Lung (tissue), 12 donors: ENCODE results near the gene KRTAP22-1. TPM values are rescaled to one million over a fixed set of nuclear protein-coding genes. Genes with fewer than 3 reads are reported as not detected.

Source experiments
- ATAC-seq: fragments of 200-7000 bp; cut with Tn5 transposase; one replicate; pipeline ENCODE4 v1.9.1; 2020; ENCODE audit warnings: moderate number of reproducible peaks; ENCODE audit not compliant: insufficient read depth, low FRiP score
- DNase-seq, 3 donors: peaks; one replicate each; pipeline ENCODE4 v3.0.0-alpha.2; 2013 to 2017
- H3K27ac ChIP-seq, 2 donors: one replicate each; pipeline ENCODE4 v1.5.1; 2013; ENCODE audit warnings: mild to moderate bottlenecking in 2 of 2, moderate library complexity in 2 of 2, control low read depth in 1 of 2, inconsistent platforms in 1 of 2, low read depth in 1 of 2, low read length in 1 of 2
- H3K27me3 ChIP-seq, 3 donors: one replicate each; pipeline ENCODE4 v1.5.1; 2013; ENCODE audit warnings: low read length in 2 of 3; ENCODE audit not compliant: control insufficient read depth in 3 of 3, insufficient read depth in 3 of 3
- H3K36me3 ChIP-seq, 4 donors: one replicate each; pipeline ENCODE4 v1.5.1; 2013; ENCODE audit warnings: low read length in 4 of 4, mild to moderate bottlenecking in 1 of 4, moderate library complexity in 1 of 4; ENCODE audit not compliant: control insufficient read depth in 4 of 4, insufficient read depth in 4 of 4
- H3K4me1 ChIP-seq, 5 donors: one replicate each; pipeline ENCODE4 v1.5.1; 2013; ENCODE audit warnings: low read length in 5 of 5, mild to moderate bottlenecking in 2 of 5, moderate library complexity in 1 of 5; ENCODE audit not compliant: control insufficient read depth in 5 of 5, insufficient read depth in 5 of 5
- H3K4me3 ChIP-seq: one replicate; pipeline ENCODE4 v1.5.1; 2013; ENCODE audit warnings: mild to moderate bottlenecking, control low read depth, moderate library complexity
- H3K9ac ChIP-seq, 2 donors: one replicate each; pipeline ENCODE4 v1.5.1; 2013; ENCODE audit warnings: low read length in 2 of 2, control low read depth in 1 of 2; ENCODE audit not compliant: insufficient read depth in 1 of 2
- H3K9me3 ChIP-seq, 4 donors: one replicate each; pipeline ENCODE4 v1.5.1; 2013; ENCODE audit warnings: low read length in 3 of 4, mild to moderate bottlenecking in 1 of 4, moderate library complexity in 1 of 4; ENCODE audit not compliant: control insufficient read depth in 4 of 4, insufficient read depth in 3 of 4
- WGBS, 2 donors: extraction: QIAGEN DNeasy Blood & Tissue Kit; methylation state at CpG; one replicate each; pipeline ENCODE4 v1.1.7; 2013; 5-methylcytosine and 5-hydroxymethylcytosine counted together
- polyA plus RNA-seq, 2 donors: library from polyadenylated mRNA; stranded (reverse); fragments of 200-250 nt; gene quantifications; one replicate each; pipeline ENCODE4 v1.2.1, GENCODE V29; 2013
- total RNA-seq, 2 donors: library from RNA; depleted of rRNA in 1 of 2; stranded (reverse); fragments of >200 nt in 1 of 2; gene quantifications; one replicate each; pipeline ENCODE4 v1.2.1, GENCODE V29; 2014 to 2021
- TF ChIP-seq, protein P1 (sequence below): IDR thresholded peaks from 2 replicates; pipeline ENCODE4 v1.5.1; 2012; ENCODE audit warnings: mild to moderate bottlenecking; ENCODE audit errors: control extremely low read depth, extremely low read depth
- donor health status: control.
- donor health status: control.
- donor health status: Bipolar disorder and iron deficiency.
- donor health status: healthy.
- donor health status: DM: yes; HTN: yes; CAD: no.

KRTAP22-1 gene
- total and polyA plus RNA-seq, 4 donors: not detected

DNA sequence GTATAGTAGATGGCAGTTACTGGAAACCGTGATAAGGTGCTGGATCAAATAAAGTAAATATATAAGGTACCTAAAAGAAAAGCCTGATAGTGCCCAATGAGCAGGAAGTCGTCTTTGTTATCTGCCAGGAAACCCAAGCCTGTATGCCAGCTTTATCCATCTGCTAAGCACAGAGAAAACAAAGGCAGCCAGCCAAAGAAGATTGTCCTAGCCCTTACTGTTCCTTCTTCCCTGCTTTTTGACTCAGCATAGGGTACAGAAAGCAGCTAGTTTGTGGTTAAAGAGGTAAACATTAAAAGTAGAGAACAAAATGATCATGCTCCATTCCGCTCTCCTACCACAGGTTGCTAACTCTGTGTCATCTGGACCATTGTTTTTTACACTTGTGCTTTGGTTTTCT lies 20.8 kb upstream of the KRTAP22-1 start:
- Histone ChIP-seq H3K27ac (no peak overlapping the region), H3K4me3 (no peak overlapping the region), H3K4me1 (no peaks in the 10 kb centered on the region), H3K27me3 (no peaks in the 10 kb centered on the region), H3K9ac (no peak overlapping the region), H3K9me3 (no peaks in the 10 kb centered on the region), H3K36me3 (no peaks in the 10 kb centered on the region)
- TF ChIP-seq, protein P1, sequence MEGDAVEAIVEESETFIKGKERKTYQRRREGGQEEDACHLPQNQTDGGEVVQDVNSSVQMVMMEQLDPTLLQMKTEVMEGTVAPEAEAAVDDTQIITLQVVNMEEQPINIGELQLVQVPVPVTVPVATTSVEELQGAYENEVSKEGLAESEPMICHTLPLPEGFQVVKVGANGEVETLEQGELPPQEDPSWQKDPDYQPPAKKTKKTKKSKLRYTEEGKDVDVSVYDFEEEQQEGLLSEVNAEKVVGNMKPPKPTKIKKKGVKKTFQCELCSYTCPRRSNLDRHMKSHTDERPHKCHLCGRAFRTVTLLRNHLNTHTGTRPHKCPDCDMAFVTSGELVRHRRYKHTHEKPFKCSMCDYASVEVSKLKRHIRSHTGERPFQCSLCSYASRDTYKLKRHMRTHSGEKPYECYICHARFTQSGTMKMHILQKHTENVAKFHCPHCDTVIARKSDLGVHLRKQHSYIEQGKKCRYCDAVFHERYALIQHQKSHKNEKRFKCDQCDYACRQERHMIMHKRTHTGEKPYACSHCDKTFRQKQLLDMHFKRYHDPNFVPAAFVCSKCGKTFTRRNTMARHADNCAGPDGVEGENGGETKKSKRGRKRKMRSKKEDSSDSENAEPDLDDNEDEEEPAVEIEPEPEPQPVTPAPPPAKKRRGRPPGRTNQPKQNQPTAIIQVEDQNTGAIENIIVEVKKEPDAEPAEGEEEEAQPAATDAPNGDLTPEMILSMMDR: no peak
- WGBS, 2 donors: 49 to 57% methylated on average over 3 of the region's 3 CpGs
- no peak for ATAC-seq
- no peak for DNase-seq

DNA sequence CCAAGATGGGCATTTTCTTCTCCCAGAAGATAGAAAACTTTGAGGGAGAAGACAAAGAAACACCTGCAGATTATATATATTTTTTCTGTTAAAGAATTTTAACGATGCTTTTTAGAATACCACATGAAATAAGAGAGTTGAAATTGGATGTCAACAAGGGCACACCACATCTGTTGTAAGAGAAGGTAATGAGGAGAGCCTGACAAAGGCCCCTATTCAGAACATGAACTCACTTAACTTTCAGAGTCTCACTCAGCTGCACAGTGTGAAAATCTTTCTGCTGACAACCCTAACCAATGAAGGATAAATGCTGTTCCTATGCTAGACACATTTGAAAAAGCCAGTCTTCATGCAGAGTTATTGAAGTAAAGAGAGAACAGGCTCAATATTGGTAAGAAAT lies 18.0 kb upstream of the KRTAP22-1 start:
- TF ChIP-seq, protein P1: no peak
- WGBS, 2 donors: 68 to 85% methylated on average over 1 of the region's 1 CpG
- Histone ChIP-seq H3K4me1 (no peaks in the 10 kb centered on the region), H3K27me3 (no peaks in the 10 kb centered on the region), H3K9me3 (no peaks in the 10 kb centered on the region), H3K4me3 (no peak overlapping the region), H3K27ac (no peak overlapping the region), H3K9ac (no peak overlapping the region), H3K36me3 (no peaks in the 10 kb centered on the region)
- no peak for DNase-seq
- ATAC-seq: no peak

DNA sequence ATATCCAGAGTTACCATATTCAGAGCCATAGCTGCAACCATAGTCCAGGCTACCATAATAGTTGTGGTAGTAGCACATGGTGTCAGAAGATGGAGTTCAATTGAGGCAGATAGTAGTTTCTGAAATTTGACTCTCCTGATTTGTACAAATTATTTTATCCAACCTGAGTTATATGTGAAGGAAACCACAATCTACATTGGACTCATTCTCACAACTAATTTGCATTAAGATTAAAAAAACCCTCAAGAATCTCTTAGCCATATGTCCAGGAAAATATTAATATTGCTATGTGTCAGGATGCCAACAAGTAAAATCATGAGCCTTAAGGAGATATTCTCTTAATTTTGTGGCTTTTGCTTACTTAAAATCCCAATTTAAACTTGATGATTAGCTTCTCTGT lies 10.6 kb upstream of the KRTAP22-1 start, which contains the start of gene KRTAP22-2:
Gene KRTAP22-2 (minus strand): TSS at position 101 of the 400 bp plus-strand sequence.
- Histone ChIP-seq H3K36me3 (no peaks in the 10 kb centered on the region), H3K9ac (no peak within 1 kb of the TSS), H3K27me3 (no peaks in the 10 kb centered on the region), H3K4me1 (no peaks in the 10 kb centered on the region), H3K27ac (no peak within 1 kb of the TSS), H3K4me3 (no peak within 1 kb of the TSS), H3K9me3 (no peaks in the 10 kb centered on the region)
- TF ChIP-seq, protein P1: no peak
- ATAC-seq (no peak), DNase-seq (no peak)

DNA sequence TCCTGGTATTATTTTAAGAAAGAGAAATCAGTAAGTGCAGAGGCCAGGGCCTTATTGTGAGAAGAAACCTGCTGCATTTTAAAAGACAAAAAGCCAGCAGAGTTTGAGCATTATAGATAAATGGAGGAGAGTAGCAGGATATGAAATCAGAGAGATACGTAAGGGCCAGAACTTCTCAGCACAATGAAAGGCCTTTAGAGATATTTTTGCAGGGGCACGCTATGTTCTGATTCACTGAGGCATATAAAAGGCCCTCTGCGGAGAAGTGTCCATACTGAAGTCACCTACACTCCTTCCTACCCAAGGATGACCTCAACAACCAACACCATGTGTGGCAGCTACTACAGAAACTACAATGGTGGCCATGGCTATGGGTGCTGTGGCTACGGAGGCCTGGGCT lies 8.7 kb upstream of the KRTAP22-1 start, which contains the start of gene KRTAP6-3:
Gene KRTAP6-3 (plus strand): TSS at position 301 of the 400 bp plus-strand sequence. CDS start 6 bp downstream, at position 307.
- no peak within 1 kb of the TSS for H3K4me3 ChIP-seq
- H3K27ac ChIP-seq: no peak within 1 kb of the TSS
- DNase-seq (no peak), ATAC-seq (no peak)
- 93 to 95% methylated on average over 4 of the region's 4 CpGs for WGBS, 2 donors
- no peaks in the 10 kb centered on the region for H3K36me3 ChIP-seq
- no peaks in the 10 kb centered on the region for H3K27me3 ChIP-seq
- TF ChIP-seq, protein P1: no peak
- no peaks in the 10 kb centered on the region for H3K4me1 ChIP-seq
- no peaks in the 10 kb centered on the region for H3K9me3 ChIP-seq
- no peak within 1 kb of the TSS for H3K9ac ChIP-seq
